HG03108 (cell line): ENCODE data around the gene ACER3.
"Not testable (repeated sequence)": the region's sequence is repeated elsewhere in the genome, so short reads cannot be mapped to it uniquely, and the experiment has no call there.

Experiments used
- ATAC-seq: cut with Tn5 transposase; IDR thresholded peaks from one replicate; pipeline ENCODE4 v1.9.1; 2021; ENCODE audit warnings: moderate library complexity; ENCODE audit not compliant: unreplicated experiment

The ACER3 gene

GRCh38 chr11:76872959-76873827, 12.5 kb downstream of the ACER3 start:
- no peak for ATAC-seq

- ATAC-seq, result no peak
These were observed 17.3 kb downstream of the ACER3 start for GRCh38 chr11:76878014-76878413.

GRCh38 chr11:76880314-76880713, 19.6 kb downstream of the ACER3 start:
- no peak for ATAC-seq

DNA sequence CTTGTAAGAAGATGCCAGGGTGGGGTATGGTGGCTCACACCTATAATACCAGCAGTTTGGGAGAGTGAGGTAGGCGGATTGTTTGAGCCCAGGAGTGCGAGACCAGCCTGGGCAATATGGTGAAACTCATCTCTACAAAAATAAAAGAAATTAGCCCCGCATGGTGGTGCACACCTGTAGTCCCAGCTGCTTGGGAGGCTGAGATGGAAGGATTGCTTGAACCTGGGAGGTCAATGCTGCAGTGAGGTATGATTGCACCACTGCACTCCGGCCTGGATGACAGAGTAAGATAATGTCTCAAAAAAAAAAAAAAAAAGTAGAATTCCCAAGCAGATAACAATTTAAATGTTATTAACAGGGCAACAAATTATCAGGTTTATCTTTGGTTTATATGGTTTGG, 20.2 kb downstream of the ACER3 start:
- no peak for ATAC-seq

DNA sequence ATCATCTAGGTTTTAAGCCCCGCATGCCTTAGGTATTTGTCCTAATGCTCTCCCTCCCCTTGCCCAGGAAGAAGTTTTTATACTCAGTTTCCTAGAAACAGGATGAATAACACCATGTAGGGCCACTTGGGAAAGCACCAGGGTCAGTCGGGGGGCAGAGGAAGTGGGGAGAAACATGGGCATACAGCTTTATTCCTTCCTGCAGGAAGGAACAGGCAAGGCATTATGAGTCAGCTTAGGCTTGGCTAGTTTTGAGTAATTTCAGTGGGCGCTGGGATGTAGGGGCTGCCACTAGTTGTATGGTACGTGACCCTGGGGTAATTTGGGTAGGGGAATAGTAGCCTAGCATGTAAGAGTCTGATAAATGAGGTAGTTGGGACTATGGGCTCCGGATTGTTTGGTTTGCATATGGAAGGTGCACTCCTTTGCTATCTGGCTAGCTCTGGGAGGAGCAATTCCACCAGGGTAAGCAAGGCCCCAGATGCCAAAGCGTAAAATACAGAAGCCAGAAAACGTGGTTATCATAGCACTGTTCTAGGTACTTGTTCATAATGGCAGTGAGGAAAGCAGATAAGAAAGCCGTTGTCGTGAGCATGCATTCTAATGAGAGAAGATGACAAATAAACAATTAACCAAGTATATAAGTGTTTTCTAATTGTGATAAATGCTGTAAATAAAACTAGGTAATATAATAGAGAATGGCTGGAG, 24.8 kb downstream of the ACER3 start:
- no peak for ATAC-seq

DNA sequence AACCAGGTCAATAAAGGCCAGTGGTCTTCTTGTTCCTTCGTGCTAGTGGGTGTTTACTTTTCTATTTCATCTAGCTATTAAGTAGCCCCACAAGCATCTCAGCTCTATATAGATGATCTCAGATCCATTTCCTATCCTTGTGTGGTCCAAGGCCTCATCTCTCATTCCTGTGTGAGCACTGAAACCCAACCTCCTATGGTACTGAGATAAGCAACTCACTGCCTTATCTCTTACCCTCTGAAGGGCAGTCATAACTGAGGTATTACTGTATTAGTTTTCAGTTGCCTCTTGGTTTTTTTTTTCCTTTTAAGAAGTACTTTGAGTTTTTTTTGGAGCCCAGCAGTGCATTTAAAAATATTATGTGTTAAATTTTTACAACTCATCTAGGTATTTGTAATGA, 28.3 kb downstream of the ACER3 start:
- no peak for ATAC-seq

DNA sequence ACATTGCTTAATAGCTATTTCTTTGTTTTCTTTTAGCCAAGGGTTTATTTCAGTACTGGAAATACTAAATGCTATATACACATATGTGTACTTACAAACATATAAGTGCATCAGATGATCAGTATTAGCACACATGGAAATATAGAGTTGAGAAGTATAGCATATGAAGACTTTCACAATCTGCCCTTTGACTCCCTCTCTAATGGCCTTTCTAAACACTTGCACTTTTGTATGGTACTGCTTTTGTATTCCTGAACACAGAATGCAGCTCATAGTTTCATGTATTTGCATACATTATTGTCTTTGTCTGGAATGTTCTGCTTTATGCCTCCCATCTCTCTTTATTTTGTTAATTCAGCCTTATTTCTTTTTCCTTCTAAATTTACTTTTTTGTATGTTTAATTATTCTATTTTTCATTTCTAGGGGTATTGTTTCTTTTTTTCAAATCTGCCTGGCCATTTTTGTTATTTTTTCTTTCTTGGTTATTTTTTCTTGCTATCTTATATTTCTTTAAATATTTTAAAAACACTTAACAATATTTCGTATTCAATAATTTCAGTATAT, 28.8 kb downstream of the ACER3 start:
- ATAC-seq, result no peak

GRCh38 chr11:76890329-76890728, 29.6 kb downstream of the ACER3 start:
- no peak for ATAC-seq

GRCh38 chr11:76891285-76891684, 30.6 kb downstream of the ACER3 start:
- no peak for ATAC-seq

DNA sequence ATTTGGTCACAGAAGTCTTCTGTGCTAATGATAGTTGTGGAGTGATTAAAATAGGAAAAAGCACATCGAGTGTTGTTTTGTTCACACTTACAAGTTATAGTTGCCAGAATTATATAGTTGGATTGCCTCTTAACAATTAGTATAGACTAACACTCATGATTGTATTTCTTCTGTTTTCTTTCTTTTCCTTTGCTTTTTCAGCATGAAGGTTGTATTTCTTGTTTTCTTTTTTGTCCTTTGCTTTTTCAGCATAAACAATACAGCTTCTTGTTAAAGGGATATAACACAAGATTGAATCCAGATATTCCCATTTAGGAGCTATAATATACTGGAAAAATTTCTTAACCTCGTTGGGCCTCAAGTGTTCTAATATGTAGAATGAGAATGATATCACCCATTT, 31.1 kb downstream of the ACER3 start:
- ATAC-seq, result no peak

- ATAC-seq, result no peak
These were observed 31.6 kb downstream of the ACER3 start for GRCh38 chr11:76892306-76892705.

- no peak for ATAC-seq
These were observed 36.5 kb downstream of the ACER3 start for GRCh38 chr11:76897233-76897632.

- no peak for ATAC-seq
These were observed 40.4 kb downstream of the ACER3 start for GRCh38 chr11:76901144-76901543.

- not testable (repeated sequence) for ATAC-seq
These were observed 40.9 kb downstream of the ACER3 start for GRCh38 chr11:76901622-76902021.

DNA sequence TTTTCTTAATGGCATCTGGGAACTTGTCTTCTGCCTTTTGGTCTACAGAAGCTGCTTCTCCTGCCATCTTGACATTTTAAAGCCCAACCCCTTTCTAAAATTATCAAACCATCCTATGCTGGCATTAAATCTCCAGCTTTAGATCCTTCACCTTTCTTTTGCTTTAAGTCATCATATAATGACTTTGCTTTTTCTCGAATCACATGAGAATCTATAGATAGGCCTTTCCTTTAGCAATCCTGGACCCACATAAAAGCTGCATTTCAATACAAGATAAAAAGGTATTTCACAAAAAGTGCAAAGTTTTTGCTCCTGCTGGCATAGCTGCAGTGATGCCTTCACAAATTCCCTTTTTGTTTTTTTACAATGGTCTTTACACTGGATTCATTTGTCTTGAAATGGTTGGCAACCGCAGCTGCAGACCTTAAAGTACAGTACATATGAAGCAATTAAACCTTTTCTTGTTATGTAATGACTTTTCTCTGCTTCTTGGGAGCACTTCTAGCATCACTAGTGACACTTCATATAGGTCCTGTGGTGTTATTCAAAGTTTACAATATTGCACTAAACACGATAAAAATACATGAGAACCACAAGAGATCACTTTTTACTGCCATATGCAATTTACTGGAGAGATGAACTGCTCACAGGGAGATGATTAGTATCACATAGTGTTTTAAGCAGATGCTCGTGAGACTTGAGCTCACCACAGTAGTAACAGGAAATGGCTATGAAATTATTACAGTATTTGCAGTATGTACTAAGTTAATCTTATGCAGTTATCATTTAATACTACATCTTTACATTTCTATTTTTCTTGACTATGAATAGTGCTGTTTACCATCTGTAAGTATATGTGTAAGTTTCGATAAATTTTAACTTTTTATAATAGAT, 41.6 kb downstream of the ACER3 start:
- ATAC-seq, result no peak

GRCh38 chr11:76903325-76903724, 42.6 kb downstream of the ACER3 start:
- no peak for ATAC-seq

DNA sequence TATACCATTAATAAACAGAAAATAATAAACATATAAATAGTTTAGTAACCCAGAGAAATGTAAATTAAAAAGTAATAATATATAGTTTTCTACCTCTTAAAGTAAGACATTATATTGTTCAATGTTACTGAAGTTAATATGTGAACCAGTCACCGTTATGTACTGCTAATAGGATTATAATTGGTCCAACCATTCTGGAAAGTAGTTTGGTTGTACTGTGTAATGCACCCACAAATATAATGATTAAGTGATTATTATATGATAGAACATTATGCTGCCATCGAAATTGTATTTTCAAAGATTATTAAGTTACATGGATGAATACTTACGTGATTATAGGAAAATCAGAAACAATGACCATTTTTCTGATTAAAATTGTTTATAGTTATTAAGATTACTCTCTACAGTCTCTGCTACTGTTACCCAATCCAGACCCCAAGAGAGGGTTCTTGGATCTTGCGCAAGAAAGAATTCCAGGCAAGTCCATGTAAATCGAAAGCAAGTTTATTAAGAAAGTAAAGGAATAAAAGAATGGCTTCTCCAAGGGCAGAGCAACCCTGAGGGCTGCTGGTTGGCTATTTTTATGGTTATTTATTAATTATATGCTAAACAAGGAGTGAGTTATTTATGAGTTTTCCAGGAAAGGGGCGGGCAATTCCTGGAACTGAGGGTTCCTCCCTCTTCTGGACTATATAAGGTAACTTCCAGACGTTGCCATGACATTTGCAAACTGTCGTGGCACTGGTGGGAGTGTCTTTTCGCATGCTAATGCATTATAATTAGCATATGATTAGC, 50.1 kb downstream of the ACER3 start:
- no peak for ATAC-seq

DNA sequence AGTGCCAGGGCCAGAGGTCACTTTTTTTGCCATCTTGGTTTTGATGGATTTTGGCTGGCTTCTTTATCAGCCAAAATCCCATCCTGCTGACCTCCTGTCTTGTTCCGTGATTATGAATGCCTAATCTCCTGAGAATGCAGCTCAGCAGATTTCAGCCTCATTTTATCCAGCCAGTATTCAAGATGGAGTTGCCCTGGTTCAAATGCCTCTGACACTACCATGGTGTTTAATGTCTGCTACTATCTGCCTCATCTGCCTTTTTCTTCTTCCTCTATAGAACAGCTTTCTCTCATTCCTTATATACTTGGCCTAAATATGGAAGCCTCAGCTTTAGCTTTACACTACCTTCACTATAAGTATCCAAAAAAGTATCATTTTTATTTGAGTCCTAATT, 50.7 kb downstream of the ACER3 start:
- ATAC-seq, result no peak

DNA sequence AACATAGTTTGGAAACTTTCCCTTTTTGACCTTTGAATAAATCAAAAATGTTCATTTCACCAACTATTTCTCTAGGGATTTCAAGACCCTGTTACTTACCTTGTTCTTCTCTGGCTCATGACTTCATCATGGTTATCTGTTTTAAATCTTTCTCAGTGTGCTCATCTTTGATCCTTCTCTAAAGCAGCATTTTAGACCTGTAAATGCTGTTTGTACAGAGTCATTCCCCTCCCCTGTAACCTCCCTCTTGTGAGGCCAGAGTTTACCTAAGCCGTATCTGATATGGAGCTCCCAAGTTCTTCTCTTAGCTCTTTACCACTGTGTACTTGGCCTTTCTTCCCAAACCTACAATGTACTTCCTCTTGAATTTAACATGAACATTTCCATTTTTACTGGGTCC, 56.0 kb downstream of the ACER3 start:
- no peak for ATAC-seq

DNA sequence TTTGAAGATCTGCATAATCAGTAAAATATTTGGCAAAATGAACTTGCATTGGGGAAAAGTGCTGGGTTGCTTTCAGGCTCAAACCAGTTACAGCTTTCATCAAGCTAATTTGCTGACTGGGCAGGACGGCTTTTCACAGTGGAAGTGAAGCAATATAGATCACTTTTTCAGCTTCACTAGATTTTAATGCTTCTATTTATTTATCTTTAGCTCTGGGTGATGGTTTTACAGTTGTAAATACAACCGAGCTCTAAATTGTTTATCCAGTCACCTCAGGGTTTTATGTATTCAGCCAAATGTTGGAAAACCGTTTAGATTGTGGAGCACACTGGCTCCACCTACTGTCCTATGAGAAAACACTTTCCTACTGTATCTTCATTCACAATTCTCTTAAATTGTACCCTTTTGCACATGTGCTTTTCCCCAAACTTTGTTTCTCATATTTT, 58.2 kb downstream of the ACER3 start:
- no peak for ATAC-seq
